ENCODE measurements around the gene MVB12B. TPM values are rescaled to one million over a fixed set of nuclear protein-coding genes. Genes with fewer than 3 reads are reported as not detected.
"Not testable (repeated sequence)": the region's sequence is repeated elsewhere in the genome, so short reads cannot be mapped to it uniquely, and the experiment has no call there.

The MVB12B gene
- total RNA-seq, 6 experiments from 2014 or later = 7.2 to 16.2 (median 9.1) TPM

DNA sequence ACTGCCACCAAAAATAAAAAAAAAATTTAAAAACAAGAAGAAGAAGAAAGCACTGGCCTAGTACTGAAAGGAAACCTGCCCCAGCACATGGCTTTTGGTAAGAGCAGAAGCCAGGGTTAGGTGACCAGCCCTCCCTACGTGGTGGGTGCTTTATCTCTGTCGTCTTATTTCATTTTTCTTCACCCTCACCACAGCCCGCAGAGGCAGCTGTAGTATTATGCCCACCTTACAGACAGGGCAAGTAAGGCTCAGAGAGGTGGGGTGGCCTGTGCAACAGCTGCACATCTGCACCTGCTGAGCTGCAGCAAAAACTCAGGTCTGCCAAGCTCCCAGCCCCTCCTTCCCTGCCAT lies 146.3 kb downstream of the MVB12B start:
- WGBS (ENCODE audit: insufficient coverage, low coverage, low lambda C conversion rate, missing lambda C conversion rate) = 84% methylated on average over 3 of the region's 3 CpGs
- TF ChIP-seq POLR2A (IDR thresholded peaks at IDR 0.05) = no peak
- TF ChIP-seq, protein P1, sequence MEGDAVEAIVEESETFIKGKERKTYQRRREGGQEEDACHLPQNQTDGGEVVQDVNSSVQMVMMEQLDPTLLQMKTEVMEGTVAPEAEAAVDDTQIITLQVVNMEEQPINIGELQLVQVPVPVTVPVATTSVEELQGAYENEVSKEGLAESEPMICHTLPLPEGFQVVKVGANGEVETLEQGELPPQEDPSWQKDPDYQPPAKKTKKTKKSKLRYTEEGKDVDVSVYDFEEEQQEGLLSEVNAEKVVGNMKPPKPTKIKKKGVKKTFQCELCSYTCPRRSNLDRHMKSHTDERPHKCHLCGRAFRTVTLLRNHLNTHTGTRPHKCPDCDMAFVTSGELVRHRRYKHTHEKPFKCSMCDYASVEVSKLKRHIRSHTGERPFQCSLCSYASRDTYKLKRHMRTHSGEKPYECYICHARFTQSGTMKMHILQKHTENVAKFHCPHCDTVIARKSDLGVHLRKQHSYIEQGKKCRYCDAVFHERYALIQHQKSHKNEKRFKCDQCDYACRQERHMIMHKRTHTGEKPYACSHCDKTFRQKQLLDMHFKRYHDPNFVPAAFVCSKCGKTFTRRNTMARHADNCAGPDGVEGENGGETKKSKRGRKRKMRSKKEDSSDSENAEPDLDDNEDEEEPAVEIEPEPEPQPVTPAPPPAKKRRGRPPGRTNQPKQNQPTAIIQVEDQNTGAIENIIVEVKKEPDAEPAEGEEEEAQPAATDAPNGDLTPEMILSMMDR (IDR thresholded peaks at IDR 0.05) = no peak
- DNase-seq (no peak), ATAC-seq (no peak)
- Histone ChIP-seq H3K36me3 (no peaks in the 10 kb centered on the region), H3K27ac (no peak overlapping the region), H3K27me3 (no peaks in the 10 kb centered on the region), H3K4me1 (no peaks in the 10 kb centered on the region), H3K4me3 (no peak overlapping the region), H3K9me3 (no peaks in the 10 kb centered on the region)
- intact Hi-C loops (cut with DNase I) = no loop called here

DNA sequence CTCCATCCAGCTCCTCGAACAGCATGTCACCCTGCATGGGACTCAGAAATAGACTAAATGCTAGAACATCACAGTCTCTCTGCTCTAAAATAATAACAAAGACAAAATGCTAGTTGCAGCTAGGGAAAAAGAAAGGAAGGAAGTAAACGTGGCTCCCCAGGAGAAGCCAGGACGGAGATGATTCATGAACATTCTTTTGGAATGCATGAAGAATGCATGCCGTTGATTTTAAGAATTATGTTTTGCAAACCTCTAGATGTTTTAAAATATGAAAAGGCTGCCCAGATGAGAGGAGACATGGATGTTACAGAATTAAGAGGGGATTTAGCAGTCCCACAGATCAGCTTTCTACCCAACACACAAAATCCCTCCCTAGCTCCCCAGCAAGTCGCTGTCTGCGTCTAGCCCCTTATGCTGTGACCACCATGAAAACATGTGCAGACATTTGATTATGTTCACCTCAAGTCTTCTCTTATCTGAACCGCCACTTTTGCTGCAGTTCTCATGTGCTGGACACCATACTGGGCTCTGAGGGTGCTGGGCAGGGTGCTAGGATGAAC lies 147.7 kb downstream of the MVB12B start:
- WGBS (ENCODE audit: insufficient coverage, low coverage, low lambda C conversion rate, missing lambda C conversion rate) = 95% methylated on average over 7 of the region's 7 CpGs
- H3K27me3 ChIP-seq = no peaks in the 10 kb centered on the region
- no peak overlapping the region for H3K27ac ChIP-seq

DNA sequence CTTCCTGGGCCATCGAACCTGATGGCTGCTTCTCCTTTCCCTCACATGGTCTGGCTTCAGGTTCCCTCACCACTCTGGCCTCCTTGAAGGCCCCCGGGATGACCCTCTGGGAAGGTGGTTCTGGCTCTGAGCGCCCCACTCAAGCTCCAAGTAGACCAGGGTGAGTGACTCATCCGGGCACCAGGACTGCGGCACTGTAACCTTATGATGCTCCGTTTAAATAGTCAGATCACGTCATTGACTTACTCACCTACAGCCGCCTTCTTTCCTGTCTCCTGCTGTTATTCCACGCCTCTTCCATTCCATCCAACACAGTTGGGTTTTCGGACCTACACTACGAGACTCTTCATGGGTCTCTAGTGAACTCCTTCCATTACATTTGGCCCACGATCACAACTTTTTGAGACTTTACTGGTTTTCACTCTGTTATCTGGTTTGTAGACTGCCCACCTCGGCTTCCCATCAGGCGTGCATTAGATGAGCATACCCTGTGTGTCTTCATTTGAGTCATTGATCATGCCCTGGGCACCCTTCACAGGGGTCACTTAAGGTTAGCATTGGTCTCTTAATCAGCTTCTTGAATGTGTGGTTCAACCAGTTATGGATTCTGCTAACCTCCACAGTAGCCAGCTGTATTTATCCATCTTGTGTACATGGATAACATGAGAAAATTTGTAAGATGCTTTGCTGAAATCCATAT lies 148.3 kb downstream of the MVB12B start:
- Histone ChIP-seq H3K36me3 (peaks cover 0 to 2% (median 0%) of the 10 kb centered on the region in 4 donors), H3K9me3 (no peaks in the 10 kb centered on the region), H3K4me1 (no peaks in the 10 kb centered on the region), H3K27ac (no peak overlapping the region), H3K4me3 (no peak overlapping the region), H3K27me3 (no peaks in the 10 kb centered on the region)
- ATAC-seq (no peak), DNase-seq (no peak)
- WGBS (ENCODE audit: insufficient coverage, low coverage, low lambda C conversion rate, missing lambda C conversion rate) = 100% methylated on average over 3 of the region's 14 CpGs
- intact Hi-C loops (cut with DNase I) = no loop called here
- TF ChIP-seq, protein P1 (IDR thresholded peaks at IDR 0.05) = no peak
- no peak for TF ChIP-seq POLR2A (IDR thresholded peaks at IDR 0.05)

More for the DNA sequence above, 147.7 kb downstream of the MVB12B start:
- no peak for TF ChIP-seq POLR2A (IDR thresholded peaks at IDR 0.05)
- TF ChIP-seq, protein P1 (IDR thresholded peaks at IDR 0.05) = no peak
- H3K9me3 ChIP-seq = no peaks in the 10 kb centered on the region
- intact Hi-C loops (cut with DNase I) = no loop called here
- H3K36me3 ChIP-seq = no peaks in the 10 kb centered on the region
- H3K4me3 ChIP-seq = no peak overlapping the region
- ATAC-seq (no peak), DNase-seq (no peak)
- H3K4me1 ChIP-seq = no peaks in the 10 kb centered on the region

DNA sequence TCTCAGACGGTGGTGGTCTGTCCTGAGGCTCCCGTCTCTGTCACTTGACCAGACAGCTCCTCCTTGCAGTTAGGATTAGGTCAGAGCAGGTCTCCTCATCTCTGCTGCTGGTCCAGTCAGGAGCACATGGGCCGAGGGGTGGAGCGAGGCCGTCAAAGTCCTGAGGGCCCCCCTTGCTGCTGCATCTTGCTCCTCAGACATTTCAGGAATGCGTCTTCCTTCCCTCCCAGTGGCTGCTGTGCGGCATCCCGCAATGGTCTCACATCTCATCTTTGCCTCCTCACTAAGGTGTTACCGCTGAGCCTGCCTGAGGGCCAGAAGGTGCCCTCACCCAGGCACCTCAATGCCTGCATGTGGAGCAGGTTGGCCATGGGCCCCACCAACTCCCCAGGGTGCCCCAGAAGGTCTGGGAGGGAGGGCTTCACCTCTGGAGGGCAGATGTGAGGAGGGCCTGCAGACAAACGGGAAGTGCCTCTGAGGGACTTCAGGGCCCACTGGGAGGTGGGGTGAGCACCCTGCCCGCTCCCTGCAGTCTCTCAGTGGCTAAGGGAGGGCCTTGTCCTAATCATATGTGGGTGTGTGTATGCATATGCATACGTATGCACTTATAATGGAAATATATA lies 149.4 kb downstream of the MVB12B start:
- intact Hi-C loops (cut with DNase I) = no loop called here
- peaks cover 0 to 2% (median 0%) of the 10 kb centered on the region in 4 donors for H3K36me3 ChIP-seq
- WGBS (ENCODE audit: insufficient coverage, low coverage, low lambda C conversion rate, missing lambda C conversion rate) = 100% methylated on average over 2 of the region's 12 CpGs
- DNase-seq = no peak
- no peaks in the 10 kb centered on the region for H3K27me3 ChIP-seq
- TF ChIP-seq POLR2A (IDR thresholded peaks at IDR 0.05) = no peak
- TF ChIP-seq, protein P1 (IDR thresholded peaks at IDR 0.05) = no peak
- ATAC-seq = no peak
- no peak overlapping the region for H3K27ac ChIP-seq
- H3K4me1 ChIP-seq = no peaks in the 10 kb centered on the region
- no peak overlapping the region for H3K4me3 ChIP-seq
- no peaks in the 10 kb centered on the region for H3K9me3 ChIP-seq

DNA sequence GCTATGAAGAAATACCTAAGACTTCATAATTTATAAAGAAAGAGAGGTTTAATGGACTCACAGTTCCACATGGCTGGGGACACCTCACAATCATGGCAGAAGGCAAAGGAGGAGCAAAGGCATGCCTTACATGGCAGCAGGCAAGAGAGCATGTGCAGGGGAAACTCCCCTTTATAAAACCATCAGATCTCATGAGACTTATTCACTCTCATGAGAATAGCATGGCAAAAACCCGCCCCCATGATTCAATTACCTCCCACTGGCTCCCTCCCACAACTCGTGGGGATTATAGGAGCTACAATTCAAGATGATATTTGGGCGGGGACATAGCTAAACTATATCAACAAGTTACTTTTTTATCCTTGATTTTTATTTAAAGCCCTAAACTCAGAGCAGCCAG lies 150.8 kb downstream of the MVB12B start:
- DNase-seq; H3K36me3 ChIP-seq; H3K27me3 ChIP-seq; H3K4me1 ChIP-seq; H3K27ac ChIP-seq; ATAC-seq; intact Hi-C loops (cut with DNase I); H3K4me3 ChIP-seq; H3K9me3 ChIP-seq: not testable (repeated sequence)
- WGBS (ENCODE audit: insufficient coverage, low coverage, low lambda C conversion rate, missing lambda C conversion rate) = 92% methylated on average over 3 of the region's 3 CpGs
